Measurements from ENCODE around the gene CDH5. TPM values are rescaled to one million over a fixed set of nuclear protein-coding genes. Genes with fewer than 3 reads are reported as not detected.

The CDH5 gene
- total and polyA plus RNA-seq, 2 of the 8 experiments (the other 6 are each of a cell fraction or from before 2014, with no cell fraction given), result 0.32 TPM

- TF ChIP-seq PHF8 (conservative IDR thresholded peaks at IDR 0.05; ENCODE audit: low read depth, low read length), result no peak
- TF ChIP-seq CHD1 (IDR thresholded peaks at IDR 0.05; ENCODE audit: low read depth, low read length), result no peak
- TF ChIP-seq SIRT6 (IDR thresholded peaks at IDR 0.05; ENCODE audit: low read length), result no peak
- no peak for TF ChIP-seq JUND (IDR thresholded peaks at IDR 0.05; ENCODE audit: low read length)
- TF ChIP-seq RFX5 (IDR thresholded peaks at IDR 0.05; ENCODE audit: borderline replicate concordance, low read depth, low read length), result no peak
- TF ChIP-seq SP2 (IDR thresholded peaks at IDR 0.05; ENCODE audit: low read length), result no peak
- TF ChIP-seq POLR2AphosphoS5 (IDR thresholded peaks at IDR 0.05; ENCODE audit: low read depth, low read length), result no peak
Observed at GRCh38 chr16:66395806-66396555, 29.5 kb downstream of the CDH5 start (continued).
